Measurements from ENCODE around the gene ZNF624. TPM values are rescaled to one million over a fixed set of nuclear protein-coding genes. Genes with fewer than 3 reads are reported as not detected.

Gene ZNF624
- total RNA-seq, 1 donor from 2014 or later, result 4.4 TPM

- DNase-seq (ENCODE audit: low spot score), result no peak
Observed at GRCh38 chr17:16593356-16594102, 60.1 kb downstream of the ZNF624 start.

GRCh38 chr17:16589097-16589969 is 64.3 kb downstream of the ZNF624 start:
- peak; percentile 92 for DNase-seq (ENCODE audit: low spot score)

- no peak for DNase-seq (ENCODE audit: low spot score)
Observed at GRCh38 chr17:16585796-16586195, 67.9 kb downstream of the ZNF624 start.

GRCh38 chr17:16584273-16584995 is 69.2 kb downstream of the ZNF624 start:
- peak; percentile 94 for DNase-seq (ENCODE audit: low spot score)

GRCh38 chr17:16583781-16584180 is 69.9 kb downstream of the ZNF624 start:
- DNase-seq (ENCODE audit: low spot score), result no peak

GRCh38 chr17:16573466-16573865 is 80.2 kb downstream of the ZNF624 start:
- no peak for DNase-seq (ENCODE audit: low spot score)

Other genes starting within 250 kb of the ZNF624 start
- 31.0 TPM for gene TRPV2, start 238.3 kb downstream of the ZNF624 start, total RNA-seq
- 7.0 TPM for gene LRRC75A, start 161.7 kb downstream of the ZNF624 start, total RNA-seq
- gene ZNF287, start 84.6 kb downstream of the ZNF624 start, total RNA-seq, result 7.7 TPM
- 5.8 TPM for gene CCDC144A, start 36.4 kb upstream of the ZNF624 start, total RNA-seq